Neutrophil (primary cell): ENCODE measurements around the gene TRPV3.
"Not testable (repeated sequence)": the region's sequence is repeated elsewhere in the genome, so short reads cannot be mapped to it uniquely, and the experiment has no call there.

ENCODE experiments used
- H3K27ac ChIP-seq: fragments of 200-600 bp; sonication (generic); 2 replicates; pipeline ENCODE4 v1.5.1; 2016; ENCODE audit warnings: mild to moderate bottlenecking, moderate library complexity
- H3K27me3 ChIP-seq: fragments of 200-600 bp; sonication (generic); 2 replicates; pipeline ENCODE4 v1.6.0; 2016; ENCODE audit warnings: mild to moderate bottlenecking
- H3K36me3 ChIP-seq: fragments of 200-600 bp; sonication (generic); 2 replicates; pipeline ENCODE4 v1.5.1; 2017
- H3K4me1 ChIP-seq, 2 experiments: fragments of 200-600 bp in 1 of 2; sonication (generic) in 1 of 2; 1 replicate in 1 of 2; 2 replicates in 1 of 2; pipeline versions ENCODE4 v1.5.1 to v1.6.1; 2013 to 2016; ENCODE audit warnings: low read depth in 1 of 2, low read length in 1 of 2, mild to moderate bottlenecking in 1 of 2, moderate library complexity in 1 of 2; ENCODE audit not compliant: control insufficient read depth in 1 of 2, insufficient read depth in 1 of 2
- H3K4me3 ChIP-seq, 2 experiments: fragments of 200-600 bp in 1 of 2; sonication (generic) in 1 of 2; 1 replicate in 1 of 2; 2 replicates in 1 of 2; pipeline ENCODE4 v1.5.1; 2013 to 2016; ENCODE audit warnings: low read depth in 1 of 2, low read length in 1 of 2, mild to moderate bottlenecking in 1 of 2, moderate library complexity in 1 of 2
- H3K9me3 ChIP-seq: fragments of 200-600 bp; sonication (generic); 2 replicates; pipeline ENCODE4 v1.5.1; 2016
- CTCF ChIP-seq: fragments of 200-600 bp; sonication (generic); IDR thresholded peaks from 2 replicates; pipeline ENCODE4 v1.5.1; 2016; ENCODE audit warnings: antibody characterized with exemption

Gene TRPV3

GRCh38 chr17:3474212-3474611 lies 83.4 kb downstream of the TRPV3 start:
- Histone ChIP-seq H3K9me3 (no peaks in the 10 kb centered on the region), H3K4me3 (no peak overlapping the region), H3K27ac (no peak overlapping the region), H3K4me1 (no peaks in the 10 kb centered on the region), H3K36me3 (no peaks in the 10 kb centered on the region), H3K27me3 (peaks cover 7% of the 10 kb centered on the region)
- TF ChIP-seq CTCF: no peak

- no peak overlapping the region for H3K27ac ChIP-seq
- no peaks in the 10 kb centered on the region for H3K9me3 ChIP-seq
- no peak overlapping the region for H3K4me3 ChIP-seq
- no peak for TF ChIP-seq CTCF
- no peaks in the 10 kb centered on the region for H3K4me1 ChIP-seq
- no peaks in the 10 kb centered on the region for H3K27me3 ChIP-seq
- H3K36me3 ChIP-seq: no peaks in the 10 kb centered on the region
Observed at GRCh38 chr17:3472137-3472536, 85.5 kb downstream of the TRPV3 start.

- Histone ChIP-seq H3K27me3 (no peaks in the 10 kb centered on the region), H3K27ac (no peak within 1 kb of the TSS), H3K4me1 (no peaks in the 10 kb centered on the region), H3K9me3 (no peaks in the 10 kb centered on the region), H3K36me3 (no peaks in the 10 kb centered on the region), H3K4me3 (no peak within 1 kb of the TSS)
- TF ChIP-seq CTCF: no peak
Observed at GRCh38 chr17:3471599-3471998, 86.0 kb downstream of the TRPV3 start, which contains the start of gene SPATA22. TSS of gene SPATA22 (minus strand) at chr17:3471819. CDS start at chr17:3469325, 2,494 bp downstream.

GRCh38 chr17:3469529-3469928 lies 88.1 kb downstream of the TRPV3 start:
- no peak overlapping the region for H3K27ac ChIP-seq
- H3K36me3 ChIP-seq: no peaks in the 10 kb centered on the region
- H3K4me3 ChIP-seq: no peak overlapping the region
- no peak for TF ChIP-seq CTCF
- H3K9me3 ChIP-seq: no peaks in the 10 kb centered on the region
- H3K4me1 ChIP-seq: no peaks in the 10 kb centered on the region
- no peaks in the 10 kb centered on the region for H3K27me3 ChIP-seq

GRCh38 chr17:3466355-3466754 lies 91.3 kb downstream of the TRPV3 start:
- H3K4me3 ChIP-seq, H3K27ac ChIP-seq, H3K9me3 ChIP-seq, H3K27me3 ChIP-seq, H3K4me1 ChIP-seq, H3K36me3 ChIP-seq: not testable (repeated sequence)
